Lower lobe of right lung (tissue), 2 donors: ENCODE data around the gene UBAC2. TPM values are rescaled to one million over a fixed set of nuclear protein-coding genes. Genes with fewer than 3 reads are reported as not detected.
A peak's percentile ranks its signal among the peaks of the same experiment; 100 is the strongest.

Experiments used
- ATAC-seq, 2 donors: fragments of 200-7000 bp; cut with Tn5 transposase; one replicate each; pipeline ENCODE4 v1.9.1; 2020 to 2022; ENCODE audit warnings: mild to moderate bottlenecking in 2 of 2, moderate library complexity in 2 of 2
- DNase-seq: peaks from one replicate; pipeline ENCODE4 v3.0.0-alpha.2; 2020
- H3K27ac ChIP-seq: fragments of 200-600 bp; one replicate; pipeline ENCODE4 v1.8.0; 2022
- H3K27me3 ChIP-seq: fragments of 200-600 bp; one replicate; pipeline ENCODE4 v1.8.0; 2022; ENCODE audit warnings: low read depth
- H3K36me3 ChIP-seq: fragments of 200-600 bp; one replicate; pipeline ENCODE4 v1.8.0; 2022; ENCODE audit warnings: mild to moderate bottlenecking
- H3K4me1 ChIP-seq: fragments of 200-600 bp; one replicate; pipeline ENCODE4 v1.8.0; 2022
- H3K4me3 ChIP-seq: fragments of 200-600 bp; one replicate; pipeline ENCODE4 v1.8.0; 2022; ENCODE audit warnings: mild to moderate bottlenecking
- H3K9me3 ChIP-seq: fragments of 200-600 bp; one replicate; pipeline ENCODE4 v1.8.0; 2022
- intact Hi-C: fragments of 100-400 bp; cut with DNase I; formaldehyde crosslinking; loops from one replicate; pipeline ENCODE4 v1.11.0; 2022
- total RNA-seq: library from RNA; stranded (reverse); fragmentation: NEBNext Ultra II Directional; extraction: Animal tissue kit (Norgen Biotek cat#: 25700); gene quantifications from one replicate; pipeline ENCODE4 v1.2.1, GENCODE V29; 2021
- TF ChIP-seq, protein P1 (sequence below): fragments of 200-600 bp; IDR thresholded peaks from one replicate; pipeline ENCODE4 v1.8.0; 2022; ENCODE audit warnings: antibody characterized with exemption, mild to moderate bottlenecking
- donor health status: DM: no; HTN: yes; CAD: no; lungs with severe emphysema.

Gene UBAC2
- total RNA-seq, 1 donor from 2014 or later: 44.5 TPM

DNA sequence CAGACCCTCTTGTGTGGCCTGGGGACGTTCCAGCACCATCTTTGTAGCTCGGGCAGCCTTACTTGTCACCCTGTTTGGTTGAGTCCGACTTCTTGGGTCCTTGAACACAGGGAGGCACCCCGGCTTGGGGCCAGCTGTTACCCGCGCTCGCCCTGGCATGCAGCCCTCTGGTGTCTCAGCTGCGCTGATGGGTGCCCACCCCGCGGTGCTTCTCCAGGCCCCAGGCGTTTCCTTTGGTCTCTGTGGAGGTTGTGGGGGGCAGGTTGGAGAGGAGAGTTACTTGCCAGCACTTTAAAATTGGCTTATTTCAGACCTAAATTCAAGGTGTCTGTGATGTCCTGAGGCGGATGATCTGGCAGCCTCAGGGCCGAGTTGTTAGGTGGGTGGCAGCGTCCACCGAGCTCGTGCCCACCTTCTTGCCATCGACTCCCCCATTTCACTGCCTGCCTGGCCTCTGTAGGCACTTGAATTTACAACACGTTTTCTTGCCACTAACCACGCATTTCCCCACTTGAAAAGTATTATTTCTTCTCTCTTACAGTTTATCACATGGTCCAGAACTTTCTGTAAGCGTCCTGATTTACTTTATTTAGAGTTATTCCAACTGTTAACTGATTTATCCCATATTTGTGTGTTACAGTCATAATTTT, 16.9 kb downstream of the UBAC2 start:
- no peak overlapping the region for H3K27ac ChIP-seq
- peaks cover 31% of the 10 kb centered on the region for H3K4me1 ChIP-seq
- intact Hi-C loops: no loop called here
- DNase-seq (no peak), ATAC-seq (peak in 1 of 2 donors; percentile 25)
- TF ChIP-seq, protein P1, sequence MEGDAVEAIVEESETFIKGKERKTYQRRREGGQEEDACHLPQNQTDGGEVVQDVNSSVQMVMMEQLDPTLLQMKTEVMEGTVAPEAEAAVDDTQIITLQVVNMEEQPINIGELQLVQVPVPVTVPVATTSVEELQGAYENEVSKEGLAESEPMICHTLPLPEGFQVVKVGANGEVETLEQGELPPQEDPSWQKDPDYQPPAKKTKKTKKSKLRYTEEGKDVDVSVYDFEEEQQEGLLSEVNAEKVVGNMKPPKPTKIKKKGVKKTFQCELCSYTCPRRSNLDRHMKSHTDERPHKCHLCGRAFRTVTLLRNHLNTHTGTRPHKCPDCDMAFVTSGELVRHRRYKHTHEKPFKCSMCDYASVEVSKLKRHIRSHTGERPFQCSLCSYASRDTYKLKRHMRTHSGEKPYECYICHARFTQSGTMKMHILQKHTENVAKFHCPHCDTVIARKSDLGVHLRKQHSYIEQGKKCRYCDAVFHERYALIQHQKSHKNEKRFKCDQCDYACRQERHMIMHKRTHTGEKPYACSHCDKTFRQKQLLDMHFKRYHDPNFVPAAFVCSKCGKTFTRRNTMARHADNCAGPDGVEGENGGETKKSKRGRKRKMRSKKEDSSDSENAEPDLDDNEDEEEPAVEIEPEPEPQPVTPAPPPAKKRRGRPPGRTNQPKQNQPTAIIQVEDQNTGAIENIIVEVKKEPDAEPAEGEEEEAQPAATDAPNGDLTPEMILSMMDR: no peak
- no peaks in the 10 kb centered on the region for H3K27me3 ChIP-seq
- H3K36me3 ChIP-seq: no peaks in the 10 kb centered on the region
- H3K9me3 ChIP-seq: no peaks in the 10 kb centered on the region
- no peak overlapping the region for H3K4me3 ChIP-seq

DNA sequence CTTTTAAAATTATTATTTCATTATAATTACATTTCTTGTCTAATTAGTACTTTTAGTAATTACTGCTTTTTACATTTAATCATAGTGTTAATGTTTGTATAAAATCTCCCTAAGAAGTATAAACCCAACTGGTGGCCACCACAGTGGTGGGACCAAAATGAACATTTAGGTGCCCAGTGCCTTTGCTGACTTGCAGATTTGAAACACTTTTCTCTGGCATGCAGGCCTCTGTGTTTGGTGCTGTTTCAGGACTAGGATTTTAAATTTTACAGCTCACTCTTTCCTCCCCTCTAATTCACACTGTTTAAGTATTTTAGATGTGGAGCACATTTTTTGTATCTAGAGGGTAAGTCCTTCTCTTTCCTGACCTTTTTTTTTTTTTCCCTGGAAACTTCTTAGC, 17.5 kb downstream of the UBAC2 start:
- Histone ChIP-seq H3K4me3 (no peak overlapping the region), H3K9me3 (no peaks in the 10 kb centered on the region), H3K36me3 (no peaks in the 10 kb centered on the region), H3K27me3 (no peaks in the 10 kb centered on the region), H3K4me1 (peaks cover 31% of the 10 kb centered on the region), H3K27ac (no peak overlapping the region)
- TF ChIP-seq, protein P1: no peak
- DNase-seq (no peak), ATAC-seq (no peak)
- intact Hi-C loops: no loop called here

DNA sequence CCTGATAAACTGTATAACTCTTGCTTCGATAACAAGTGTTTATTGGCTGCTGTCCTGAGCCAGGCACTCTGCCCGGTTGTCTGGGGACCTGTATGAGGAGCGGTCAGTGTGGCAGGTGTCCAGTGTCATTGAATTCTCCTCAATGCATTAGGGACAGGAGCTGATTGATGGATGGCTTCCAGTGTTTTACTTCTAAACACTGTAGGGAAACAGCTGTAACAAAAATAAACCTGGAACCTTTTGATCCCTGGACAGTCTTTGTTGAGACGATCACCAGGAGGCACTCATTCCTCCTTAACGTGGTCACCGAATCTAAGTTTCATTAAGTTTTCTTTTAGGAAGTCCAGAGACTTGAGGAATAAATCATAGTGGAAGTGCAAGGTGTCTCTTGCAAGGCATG, 17.9 kb downstream of the UBAC2 start:
- peak in 1 of 2 donors; percentile 57 for ATAC-seq
- H3K4me3 ChIP-seq: no peak overlapping the region
- DNase-seq: no peak
- no peaks in the 10 kb centered on the region for H3K36me3 ChIP-seq
- H3K27ac ChIP-seq: no peak overlapping the region
- no peaks in the 10 kb centered on the region for H3K27me3 ChIP-seq
- TF ChIP-seq, protein P1: no peak
- H3K4me1 ChIP-seq: peaks cover 33% of the 10 kb centered on the region
- intact Hi-C loops: no loop called here
- no peaks in the 10 kb centered on the region for H3K9me3 ChIP-seq

DNA sequence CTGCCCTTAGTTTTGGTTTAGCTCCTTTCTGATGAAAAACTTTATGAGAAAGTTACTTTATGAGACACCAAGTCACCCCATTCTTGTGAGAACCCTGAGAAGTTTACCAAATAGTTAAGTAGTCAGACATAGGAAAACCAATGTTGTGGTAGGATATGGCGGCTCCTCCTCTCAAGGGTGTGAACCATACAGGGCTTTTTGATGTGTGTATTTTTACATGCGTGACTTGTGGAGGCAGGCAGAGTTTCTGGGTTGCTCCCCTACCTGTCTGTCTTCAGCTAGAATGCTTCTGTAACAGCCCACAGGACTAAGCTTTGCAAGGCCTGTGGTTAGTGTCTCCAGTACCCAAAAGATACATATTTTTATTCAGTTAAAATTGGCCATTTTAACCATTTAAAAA, 18.3 kb downstream of the UBAC2 start:
- Histone ChIP-seq H3K4me3 (no peak overlapping the region), H3K4me1 (peaks cover 38% of the 10 kb centered on the region), H3K9me3 (no peaks in the 10 kb centered on the region), H3K36me3 (no peaks in the 10 kb centered on the region), H3K27me3 (no peaks in the 10 kb centered on the region), H3K27ac (no peak overlapping the region)
- intact Hi-C loops: no loop called here
- DNase-seq (no peak), ATAC-seq (peak; percentile 60 to 63)
- TF ChIP-seq, protein P1: no peak

DNA sequence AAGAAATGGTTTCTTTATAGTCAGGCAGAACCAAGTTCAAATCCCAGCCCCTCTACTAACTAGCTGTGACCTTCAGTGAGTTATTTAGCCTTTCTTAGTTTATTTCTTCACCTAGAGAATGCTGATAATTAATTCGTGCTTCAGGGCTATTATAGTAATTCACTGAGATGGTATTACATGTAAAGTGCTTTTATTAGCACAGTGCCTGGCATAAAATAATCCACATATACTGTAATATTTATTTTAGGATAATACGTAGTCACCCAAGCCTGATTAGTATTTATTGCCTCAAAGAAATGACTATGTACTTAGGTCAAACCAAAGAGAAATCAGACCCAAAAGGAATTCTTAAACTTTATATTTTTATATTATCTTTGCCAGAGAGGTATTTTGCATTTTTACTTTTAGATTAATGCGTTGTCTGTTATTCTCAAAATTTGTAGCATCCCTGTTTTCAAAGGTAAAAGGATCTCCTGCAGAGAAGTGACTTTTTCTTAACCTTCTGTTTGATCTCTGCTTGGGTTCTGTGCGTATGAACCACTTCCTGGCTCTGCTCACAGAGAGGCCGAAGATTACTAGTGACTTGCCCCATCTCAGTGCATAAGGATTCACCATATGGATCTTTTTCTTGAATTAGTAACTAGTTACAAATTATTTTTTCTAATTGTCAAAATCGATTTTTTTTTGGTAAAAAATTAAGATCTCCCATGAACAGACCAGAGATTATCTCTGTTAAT, 19.7 kb downstream of the UBAC2 start:
- intact Hi-C loops: no loop called here
- Histone ChIP-seq H3K4me1 (peaks cover 51% of the 10 kb centered on the region), H3K27me3 (no peaks in the 10 kb centered on the region), H3K9me3 (no peaks in the 10 kb centered on the region), H3K27ac (no peak overlapping the region), H3K36me3 (no peaks in the 10 kb centered on the region), H3K4me3 (no peak overlapping the region)
- ATAC-seq (no peak), DNase-seq (no peak)
- TF ChIP-seq, protein P1: no peak
